HG03457 (cell line): ENCODE measurements around the gene ZNF397.
"Not testable (repeated sequence)": the region's sequence is repeated elsewhere in the genome, so short reads cannot be mapped to it uniquely, and the experiment has no call there.

Experiments
- ATAC-seq: cut with Tn5 transposase; IDR thresholded peaks from one replicate; pipeline ENCODE4 v1.9.1; 2021; ENCODE audit warnings: moderate number of reproducible peaks; ENCODE audit not compliant: unreplicated experiment

The ZNF397 gene

GRCh38 chr18:35240664-35241447 lies at the start of gene ZNF397:
TSS of gene ZNF397 (plus strand) at chr18:35241034. CDS start at chr18:35242471, 1,437 bp downstream.
- peak; percentile 97 for ATAC-seq

GRCh38 chr18:35191698-35192025 lies 49.2 kb upstream of the ZNF397 start:
- no peak for ATAC-seq

- ATAC-seq = no peak
Observed at GRCh38 chr18:35192415-35192814, 48.4 kb upstream of the ZNF397 start.

- ATAC-seq = no peak
Observed at GRCh38 chr18:35193316-35193715, 47.5 kb upstream of the ZNF397 start.

- no peak for ATAC-seq
Observed at GRCh38 chr18:35197296-35197695, 43.5 kb upstream of the ZNF397 start.

- ATAC-seq = no peak
Observed at GRCh38 chr18:35201256-35201931, 39.4 kb upstream of the ZNF397 start.

GRCh38 chr18:35203067-35203466 lies 37.8 kb upstream of the ZNF397 start:
- no peak for ATAC-seq

GRCh38 chr18:35205199-35205712 lies 35.6 kb upstream of the ZNF397 start:
- no peak for ATAC-seq

GRCh38 chr18:35205746-35206458 lies 34.9 kb upstream of the ZNF397 start:
- not testable (repeated sequence) for ATAC-seq

- no peak for ATAC-seq
Observed at GRCh38 chr18:35215026-35215425, 25.8 kb upstream of the ZNF397 start.

- ATAC-seq = not testable (repeated sequence)
Observed at GRCh38 chr18:35216611-35217010, 24.2 kb upstream of the ZNF397 start.

- ATAC-seq = not testable (repeated sequence)
Observed at GRCh38 chr18:35219331-35219730, 21.5 kb upstream of the ZNF397 start.

- no peak for ATAC-seq
Observed at GRCh38 chr18:35220424-35220823, 20.4 kb upstream of the ZNF397 start.

- no peak for ATAC-seq
Observed at GRCh38 chr18:35223797-35224196, 17.0 kb upstream of the ZNF397 start.

GRCh38 chr18:35227254-35227653 lies 13.6 kb upstream of the ZNF397 start:
- ATAC-seq = no peak

GRCh38 chr18:35231052-35231451 lies 9.8 kb upstream of the ZNF397 start:
- ATAC-seq = peak; percentile 66

- ATAC-seq = no peak
Observed at GRCh38 chr18:35236571-35237363, 4.1 kb upstream of the ZNF397 start.

- ATAC-seq = no peak
Observed at GRCh38 chr18:35239314-35239713, 1.5 kb upstream of the ZNF397 start.

GRCh38 chr18:35241448-35241804 lies 592 bp downstream of the ZNF397 start:
- no peak for ATAC-seq

GRCh38 chr18:35242426-35242825 lies 1.6 kb downstream of the ZNF397 start:
- no peak for ATAC-seq

- ATAC-seq = no peak
Observed at GRCh38 chr18:35244671-35245070, 3.8 kb downstream of the ZNF397 start.
